CD4-positive, alpha-beta T cell treated with Interleukin-4 for 1 hour (primary cell): ENCODE data around the gene PARD3.
"Not testable (repeated sequence)": the region's sequence is repeated elsewhere in the genome, so short reads cannot be mapped to it uniquely, and the experiment has no call there.

ENCODE experiments used
- DNase-seq, 2 donors: peaks; one replicate each; pipeline ENCODE4 v3.0.0-alpha.2; 2020 to 2022

Gene PARD3

GRCh38 chr10:34479520-34480179 is 335.4 kb downstream of the PARD3 start:
- no peak for DNase-seq

- DNase-seq = no peak
Observed at GRCh38 chr10:34477249-34477648, 337.8 kb downstream of the PARD3 start.

GRCh38 chr10:34476608-34477007 is 338.5 kb downstream of the PARD3 start:
- DNase-seq = no peak

- no peak for DNase-seq
Observed at GRCh38 chr10:34475786-34476185, 339.3 kb downstream of the PARD3 start.

- no peak for DNase-seq
Observed at GRCh38 chr10:34475274-34475646, 339.8 kb downstream of the PARD3 start.

- DNase-seq = no peak
Observed at GRCh38 chr10:34474555-34475273, 340.4 kb downstream of the PARD3 start.

GRCh38 chr10:34474009-34474376 is 341.1 kb downstream of the PARD3 start:
- DNase-seq = no peak

GRCh38 chr10:34473174-34474008 is 341.7 kb downstream of the PARD3 start:
- DNase-seq = no peak

- DNase-seq = no peak
Observed at GRCh38 chr10:34470307-34470706, 344.8 kb downstream of the PARD3 start.

- no peak for DNase-seq
Observed at GRCh38 chr10:34469446-34469845, 345.6 kb downstream of the PARD3 start.

GRCh38 chr10:34467902-34468301 is 347.2 kb downstream of the PARD3 start:
- DNase-seq = no peak

- no peak for DNase-seq
Observed at GRCh38 chr10:34467364-34467763, 347.7 kb downstream of the PARD3 start.

GRCh38 chr10:34465678-34466077 is 349.4 kb downstream of the PARD3 start:
- DNase-seq = no peak

GRCh38 chr10:34464591-34464990 is 350.5 kb downstream of the PARD3 start:
- DNase-seq = no peak

- no peak for DNase-seq
Observed at GRCh38 chr10:34464000-34464399, 351.1 kb downstream of the PARD3 start.

GRCh38 chr10:34462993-34463392 is 352.1 kb downstream of the PARD3 start:
- no peak for DNase-seq

- DNase-seq = no peak
Observed at GRCh38 chr10:34462056-34462455, 353.0 kb downstream of the PARD3 start.

GRCh38 chr10:34454590-34455261 is 360.4 kb downstream of the PARD3 start:
- DNase-seq = no peak

- DNase-seq = no peak
Observed at GRCh38 chr10:34449836-34450235, 365.3 kb downstream of the PARD3 start.

- no peak for DNase-seq
Observed at GRCh38 chr10:34446049-34446448, 369.0 kb downstream of the PARD3 start.

- DNase-seq = no peak
Observed at GRCh38 chr10:34444223-34445183, 370.6 kb downstream of the PARD3 start.

GRCh38 chr10:34439386-34439785 is 375.7 kb downstream of the PARD3 start:
- not testable (repeated sequence) for DNase-seq
